Liver (tissue), 3 donors: ENCODE results near the gene ZCCHC17.

Source experiments
- ATF3 ChIP-seq: IDR thresholded peaks from 2 replicates; pipeline ENCODE4 v1.6.1; 2016; ENCODE audit warnings: antibody characterized with exemption
- EGR1 ChIP-seq, 2 donors: IDR thresholded peaks; 2 replicates each; pipeline ENCODE4 v1.6.1; 2016 to 2018; ENCODE audit warnings: antibody characterized with exemption in 2 of 2, low read depth in 2 of 2
- GABPA ChIP-seq, 2 donors: IDR thresholded peaks in 1 of 2; conservative IDR thresholded peaks in 1 of 2; 2 replicates each; pipeline ENCODE4 v1.6.1; 2016; ENCODE audit warnings: antibody characterized with exemption in 2 of 2, mild to moderate bottlenecking in 1 of 2, moderate library complexity in 1 of 2
- RAD21 ChIP-seq, 2 donors: IDR thresholded peaks; 2 replicates each; pipeline ENCODE4 v1.6.1; 2016; ENCODE audit warnings: antibody characterized with exemption in 2 of 2, mild to moderate bottlenecking in 2 of 2
- REST ChIP-seq: IDR thresholded peaks from 2 replicates; pipeline ENCODE4 v1.6.1; 2016; ENCODE audit warnings: antibody characterized with exemption, mild to moderate bottlenecking
- SP1 ChIP-seq: IDR thresholded peaks from 2 replicates; pipeline ENCODE4 v1.6.1; 2018; ENCODE audit warnings: antibody characterized with exemption, mild to moderate bottlenecking
- TAF1 ChIP-seq: conservative IDR thresholded peaks from 2 replicates; pipeline ENCODE4 v1.6.1; 2016; ENCODE audit warnings: antibody characterized with exemption, mild to moderate bottlenecking
- YY1 ChIP-seq: IDR thresholded peaks from 2 replicates; pipeline ENCODE4 v1.6.1; 2016; ENCODE audit warnings: antibody characterized with exemption, mild to moderate bottlenecking
- ZBTB33 ChIP-seq: IDR thresholded peaks from 2 replicates; pipeline ENCODE4 v1.6.1; 2016; ENCODE audit warnings: antibody characterized with exemption
- TF ChIP-seq, protein P1 (sequence below): fragments of 150-350 bp; IDR thresholded peaks from 2 replicates; pipeline ENCODE4 v1.5.1; 2017; ENCODE audit warnings: improper control_type of control experiment, low read depth, low read length; ENCODE audit not compliant: missing input control
- TF ChIP-seq, protein P2 (sequence below): IDR thresholded peaks from 2 replicates; pipeline ENCODE4 v1.6.1; 2016; ENCODE audit warnings: antibody characterized with exemption
- donor health status: healthy.
- donor health status: healthy.

DNA sequence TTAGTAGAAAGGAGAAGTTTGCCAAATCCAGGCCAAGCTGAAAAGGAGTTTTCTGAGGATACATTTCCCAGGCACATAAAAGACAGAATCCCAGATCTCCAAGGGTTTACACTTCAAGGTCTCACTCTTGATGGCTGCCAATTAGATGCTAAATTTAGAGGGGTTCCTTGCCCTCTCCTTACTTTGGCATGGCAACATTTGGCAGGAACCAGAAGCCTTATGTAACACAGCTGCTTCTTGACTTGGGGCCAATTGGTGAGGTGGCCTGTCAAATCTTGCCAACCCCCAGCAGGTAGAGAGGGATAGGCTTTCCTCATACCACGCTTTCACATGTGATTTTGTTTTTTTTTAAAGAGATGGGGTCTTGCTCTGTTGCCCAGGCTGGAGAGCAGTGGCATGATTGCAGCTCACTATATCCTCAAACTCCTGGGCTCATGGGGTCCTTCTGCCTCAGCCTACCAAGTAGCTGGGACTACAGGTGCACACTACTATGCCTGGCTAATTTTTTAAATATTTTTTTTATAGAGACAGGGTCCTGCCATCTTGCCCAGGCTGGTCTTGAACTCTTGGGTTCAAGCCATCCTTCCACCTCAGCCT, 31.9 kb upstream of the ZCCHC17 start:
- TF ChIP-seq RAD21 (IDR thresholded peaks at IDR 0.05) (no peak), ATF3 (no peak), GABPA (IDR thresholded peaks at IDR 0.05 in 1 of 2, conservative IDR thresholded peaks at IDR 0.05 in 1 of 2) (no peak), TAF1 (no peak), REST (no peak), YY1 (no peak), EGR1 (IDR thresholded peaks at IDR 0.05; ENCODE audit: low read depth in 2 of 2) (no peak), SP1 (no peak), ZBTB33 (no peak)
- TF ChIP-seq, protein P1, sequence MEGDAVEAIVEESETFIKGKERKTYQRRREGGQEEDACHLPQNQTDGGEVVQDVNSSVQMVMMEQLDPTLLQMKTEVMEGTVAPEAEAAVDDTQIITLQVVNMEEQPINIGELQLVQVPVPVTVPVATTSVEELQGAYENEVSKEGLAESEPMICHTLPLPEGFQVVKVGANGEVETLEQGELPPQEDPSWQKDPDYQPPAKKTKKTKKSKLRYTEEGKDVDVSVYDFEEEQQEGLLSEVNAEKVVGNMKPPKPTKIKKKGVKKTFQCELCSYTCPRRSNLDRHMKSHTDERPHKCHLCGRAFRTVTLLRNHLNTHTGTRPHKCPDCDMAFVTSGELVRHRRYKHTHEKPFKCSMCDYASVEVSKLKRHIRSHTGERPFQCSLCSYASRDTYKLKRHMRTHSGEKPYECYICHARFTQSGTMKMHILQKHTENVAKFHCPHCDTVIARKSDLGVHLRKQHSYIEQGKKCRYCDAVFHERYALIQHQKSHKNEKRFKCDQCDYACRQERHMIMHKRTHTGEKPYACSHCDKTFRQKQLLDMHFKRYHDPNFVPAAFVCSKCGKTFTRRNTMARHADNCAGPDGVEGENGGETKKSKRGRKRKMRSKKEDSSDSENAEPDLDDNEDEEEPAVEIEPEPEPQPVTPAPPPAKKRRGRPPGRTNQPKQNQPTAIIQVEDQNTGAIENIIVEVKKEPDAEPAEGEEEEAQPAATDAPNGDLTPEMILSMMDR: no peak
- TF ChIP-seq, protein P2, sequence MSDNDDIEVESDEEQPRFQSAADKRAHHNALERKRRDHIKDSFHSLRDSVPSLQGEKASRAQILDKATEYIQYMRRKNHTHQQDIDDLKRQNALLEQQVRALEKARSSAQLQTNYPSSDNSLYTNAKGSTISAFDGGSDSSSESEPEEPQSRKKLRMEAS: no peak
